ENCODE measurements around the gene TRPV2. TPM values are rescaled to one million over a fixed set of nuclear protein-coding genes. Genes with fewer than 3 reads are reported as not detected.

TRPV2 gene
- total and polyA plus RNA-seq, 2 experiments from 2014 or later: 1.7 to 3.2 TPM

DNA sequence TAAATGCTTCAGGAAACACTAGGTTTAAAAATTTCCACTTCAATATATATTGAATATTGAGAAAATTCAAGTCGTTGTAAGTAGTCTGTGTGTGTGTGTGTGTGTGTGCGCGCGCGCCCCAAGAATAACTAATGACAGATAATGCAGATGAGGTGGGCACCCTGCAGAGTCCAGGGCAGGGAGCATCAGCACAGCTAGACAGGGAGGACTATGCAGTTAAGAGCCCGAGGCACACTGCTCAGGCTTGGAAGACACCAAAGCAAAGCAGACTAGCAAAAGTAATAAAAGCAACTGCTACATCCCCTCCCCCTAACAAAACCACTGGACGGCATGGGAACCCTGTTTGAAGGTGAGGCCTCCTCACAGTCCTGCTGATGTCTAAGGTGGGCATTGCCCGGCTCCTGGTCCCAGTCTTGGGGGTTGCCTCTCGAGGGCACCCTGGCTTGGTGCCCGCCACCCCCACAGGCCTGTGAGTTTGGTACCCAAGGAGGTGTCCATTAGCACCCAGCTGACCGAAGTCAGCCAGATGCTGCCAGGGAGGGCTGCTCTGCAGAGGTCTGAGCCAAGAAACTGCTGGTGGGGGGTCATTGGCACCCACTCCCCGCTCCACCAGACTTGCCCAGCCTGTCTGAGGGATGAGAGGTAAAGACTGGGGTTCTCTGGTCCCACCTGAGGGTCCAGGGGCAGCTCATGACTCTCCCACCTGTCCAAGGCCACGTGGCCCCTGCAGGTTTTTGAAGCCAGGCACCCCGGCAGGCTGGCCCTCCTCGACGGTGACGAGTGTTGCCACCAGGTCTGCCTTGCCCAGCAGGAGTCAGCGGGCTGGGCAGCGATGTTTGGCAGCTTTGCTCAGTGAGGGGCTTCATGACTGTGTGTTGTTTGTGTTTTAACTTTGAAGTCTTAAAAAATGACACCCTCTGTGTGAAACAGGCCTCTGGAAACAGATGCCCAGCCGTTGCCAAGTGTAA is 58.0 kb downstream of the TRPV2 start:
- H3K4me3 ChIP-seq: no peak overlapping the region
- no peak overlapping the region for H3K27ac ChIP-seq (ENCODE audit: low read depth)
- H3K27ac Mint-ChIP-seq: no peak overlapping the region
- no peaks in the 10 kb centered on the region for H3K27me3 ChIP-seq (ENCODE audit: insufficient read depth)
- DNase-seq (ENCODE audit: low spot score) (no peak), ATAC-seq (no peak)
- H3K36me3 Mint-ChIP-seq (ENCODE audit: low read depth): no peaks in the 10 kb centered on the region; the same call in 2 of the 3 replicates
- H3K9me3 Mint-ChIP-seq: no peaks in the 10 kb centered on the region
- no peak for TF ChIP-seq STAT1 (IDR thresholded peaks at IDR 0.05; ENCODE audit: unreplicated experiment)
- no peak for TF ChIP-seq ZNF331 (CRISPR knock-in tag; IDR thresholded peaks at IDR 0.05; ENCODE audit: low read depth)
- TF ChIP-seq ZNF114 (CRISPR knock-in tag; IDR thresholded peaks at IDR 0.05): no peak
- TF ChIP-seq CREB1 (CRISPR knock-in tag; IDR thresholded peaks at IDR 0.05; ENCODE audit: low read depth): no peak
- TF ChIP-seq, protein P1, sequence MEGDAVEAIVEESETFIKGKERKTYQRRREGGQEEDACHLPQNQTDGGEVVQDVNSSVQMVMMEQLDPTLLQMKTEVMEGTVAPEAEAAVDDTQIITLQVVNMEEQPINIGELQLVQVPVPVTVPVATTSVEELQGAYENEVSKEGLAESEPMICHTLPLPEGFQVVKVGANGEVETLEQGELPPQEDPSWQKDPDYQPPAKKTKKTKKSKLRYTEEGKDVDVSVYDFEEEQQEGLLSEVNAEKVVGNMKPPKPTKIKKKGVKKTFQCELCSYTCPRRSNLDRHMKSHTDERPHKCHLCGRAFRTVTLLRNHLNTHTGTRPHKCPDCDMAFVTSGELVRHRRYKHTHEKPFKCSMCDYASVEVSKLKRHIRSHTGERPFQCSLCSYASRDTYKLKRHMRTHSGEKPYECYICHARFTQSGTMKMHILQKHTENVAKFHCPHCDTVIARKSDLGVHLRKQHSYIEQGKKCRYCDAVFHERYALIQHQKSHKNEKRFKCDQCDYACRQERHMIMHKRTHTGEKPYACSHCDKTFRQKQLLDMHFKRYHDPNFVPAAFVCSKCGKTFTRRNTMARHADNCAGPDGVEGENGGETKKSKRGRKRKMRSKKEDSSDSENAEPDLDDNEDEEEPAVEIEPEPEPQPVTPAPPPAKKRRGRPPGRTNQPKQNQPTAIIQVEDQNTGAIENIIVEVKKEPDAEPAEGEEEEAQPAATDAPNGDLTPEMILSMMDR (conservative IDR thresholded peaks at IDR 0.05; ENCODE audit: low read depth in 2 of 2): no peak
- no peak for TF ChIP-seq EZH2phosphoT487 (IDR thresholded peaks at IDR 0.05; ENCODE audit: unreplicated experiment)
- TF ChIP-seq, protein P2, sequence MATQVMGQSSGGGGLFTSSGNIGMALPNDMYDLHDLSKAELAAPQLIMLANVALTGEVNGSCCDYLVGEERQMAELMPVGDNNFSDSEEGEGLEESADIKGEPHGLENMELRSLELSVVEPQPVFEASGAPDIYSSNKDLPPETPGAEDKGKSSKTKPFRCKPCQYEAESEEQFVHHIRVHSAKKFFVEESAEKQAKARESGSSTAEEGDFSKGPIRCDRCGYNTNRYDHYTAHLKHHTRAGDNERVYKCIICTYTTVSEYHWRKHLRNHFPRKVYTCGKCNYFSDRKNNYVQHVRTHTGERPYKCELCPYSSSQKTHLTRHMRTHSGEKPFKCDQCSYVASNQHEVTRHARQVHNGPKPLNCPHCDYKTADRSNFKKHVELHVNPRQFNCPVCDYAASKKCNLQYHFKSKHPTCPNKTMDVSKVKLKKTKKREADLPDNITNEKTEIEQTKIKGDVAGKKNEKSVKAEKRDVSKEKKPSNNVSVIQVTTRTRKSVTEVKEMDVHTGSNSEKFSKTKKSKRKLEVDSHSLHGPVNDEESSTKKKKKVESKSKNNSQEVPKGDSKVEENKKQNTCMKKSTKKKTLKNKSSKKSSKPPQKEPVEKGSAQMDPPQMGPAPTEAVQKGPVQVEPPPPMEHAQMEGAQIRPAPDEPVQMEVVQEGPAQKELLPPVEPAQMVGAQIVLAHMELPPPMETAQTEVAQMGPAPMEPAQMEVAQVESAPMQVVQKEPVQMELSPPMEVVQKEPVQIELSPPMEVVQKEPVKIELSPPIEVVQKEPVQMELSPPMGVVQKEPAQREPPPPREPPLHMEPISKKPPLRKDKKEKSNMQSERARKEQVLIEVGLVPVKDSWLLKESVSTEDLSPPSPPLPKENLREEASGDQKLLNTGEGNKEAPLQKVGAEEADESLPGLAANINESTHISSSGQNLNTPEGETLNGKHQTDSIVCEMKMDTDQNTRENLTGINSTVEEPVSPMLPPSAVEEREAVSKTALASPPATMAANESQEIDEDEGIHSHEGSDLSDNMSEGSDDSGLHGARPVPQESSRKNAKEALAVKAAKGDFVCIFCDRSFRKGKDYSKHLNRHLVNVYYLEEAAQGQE (IDR thresholded peaks at IDR 0.05; ENCODE audit: unreplicated experiment): no peak
- TF ChIP-seq POLR2AphosphoS5 (IDR thresholded peaks at IDR 0.05; ENCODE audit: low read depth): no peak
- no peak for TF ChIP-seq NANOG (IDR thresholded peaks at IDR 0.05; ENCODE audit: borderline replicate concordance)
- TF ChIP-seq EZH2 (IDR thresholded peaks at IDR 0.05; ENCODE audit: low read depth, unreplicated experiment): no peak
- TF ChIP-seq, protein P3, sequence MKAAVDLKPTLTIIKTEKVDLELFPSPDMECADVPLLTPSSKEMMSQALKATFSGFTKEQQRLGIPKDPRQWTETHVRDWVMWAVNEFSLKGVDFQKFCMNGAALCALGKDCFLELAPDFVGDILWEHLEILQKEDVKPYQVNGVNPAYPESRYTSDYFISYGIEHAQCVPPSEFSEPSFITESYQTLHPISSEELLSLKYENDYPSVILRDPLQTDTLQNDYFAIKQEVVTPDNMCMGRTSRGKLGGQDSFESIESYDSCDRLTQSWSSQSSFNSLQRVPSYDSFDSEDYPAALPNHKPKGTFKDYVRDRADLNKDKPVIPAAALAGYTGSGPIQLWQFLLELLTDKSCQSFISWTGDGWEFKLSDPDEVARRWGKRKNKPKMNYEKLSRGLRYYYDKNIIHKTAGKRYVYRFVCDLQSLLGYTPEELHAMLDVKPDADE (IDR thresholded peaks at IDR 0.05): no peak
- TF ChIP-seq JUNB (IDR thresholded peaks at IDR 0.05; ENCODE audit: unreplicated experiment): no peak
- TF ChIP-seq, protein P4, sequence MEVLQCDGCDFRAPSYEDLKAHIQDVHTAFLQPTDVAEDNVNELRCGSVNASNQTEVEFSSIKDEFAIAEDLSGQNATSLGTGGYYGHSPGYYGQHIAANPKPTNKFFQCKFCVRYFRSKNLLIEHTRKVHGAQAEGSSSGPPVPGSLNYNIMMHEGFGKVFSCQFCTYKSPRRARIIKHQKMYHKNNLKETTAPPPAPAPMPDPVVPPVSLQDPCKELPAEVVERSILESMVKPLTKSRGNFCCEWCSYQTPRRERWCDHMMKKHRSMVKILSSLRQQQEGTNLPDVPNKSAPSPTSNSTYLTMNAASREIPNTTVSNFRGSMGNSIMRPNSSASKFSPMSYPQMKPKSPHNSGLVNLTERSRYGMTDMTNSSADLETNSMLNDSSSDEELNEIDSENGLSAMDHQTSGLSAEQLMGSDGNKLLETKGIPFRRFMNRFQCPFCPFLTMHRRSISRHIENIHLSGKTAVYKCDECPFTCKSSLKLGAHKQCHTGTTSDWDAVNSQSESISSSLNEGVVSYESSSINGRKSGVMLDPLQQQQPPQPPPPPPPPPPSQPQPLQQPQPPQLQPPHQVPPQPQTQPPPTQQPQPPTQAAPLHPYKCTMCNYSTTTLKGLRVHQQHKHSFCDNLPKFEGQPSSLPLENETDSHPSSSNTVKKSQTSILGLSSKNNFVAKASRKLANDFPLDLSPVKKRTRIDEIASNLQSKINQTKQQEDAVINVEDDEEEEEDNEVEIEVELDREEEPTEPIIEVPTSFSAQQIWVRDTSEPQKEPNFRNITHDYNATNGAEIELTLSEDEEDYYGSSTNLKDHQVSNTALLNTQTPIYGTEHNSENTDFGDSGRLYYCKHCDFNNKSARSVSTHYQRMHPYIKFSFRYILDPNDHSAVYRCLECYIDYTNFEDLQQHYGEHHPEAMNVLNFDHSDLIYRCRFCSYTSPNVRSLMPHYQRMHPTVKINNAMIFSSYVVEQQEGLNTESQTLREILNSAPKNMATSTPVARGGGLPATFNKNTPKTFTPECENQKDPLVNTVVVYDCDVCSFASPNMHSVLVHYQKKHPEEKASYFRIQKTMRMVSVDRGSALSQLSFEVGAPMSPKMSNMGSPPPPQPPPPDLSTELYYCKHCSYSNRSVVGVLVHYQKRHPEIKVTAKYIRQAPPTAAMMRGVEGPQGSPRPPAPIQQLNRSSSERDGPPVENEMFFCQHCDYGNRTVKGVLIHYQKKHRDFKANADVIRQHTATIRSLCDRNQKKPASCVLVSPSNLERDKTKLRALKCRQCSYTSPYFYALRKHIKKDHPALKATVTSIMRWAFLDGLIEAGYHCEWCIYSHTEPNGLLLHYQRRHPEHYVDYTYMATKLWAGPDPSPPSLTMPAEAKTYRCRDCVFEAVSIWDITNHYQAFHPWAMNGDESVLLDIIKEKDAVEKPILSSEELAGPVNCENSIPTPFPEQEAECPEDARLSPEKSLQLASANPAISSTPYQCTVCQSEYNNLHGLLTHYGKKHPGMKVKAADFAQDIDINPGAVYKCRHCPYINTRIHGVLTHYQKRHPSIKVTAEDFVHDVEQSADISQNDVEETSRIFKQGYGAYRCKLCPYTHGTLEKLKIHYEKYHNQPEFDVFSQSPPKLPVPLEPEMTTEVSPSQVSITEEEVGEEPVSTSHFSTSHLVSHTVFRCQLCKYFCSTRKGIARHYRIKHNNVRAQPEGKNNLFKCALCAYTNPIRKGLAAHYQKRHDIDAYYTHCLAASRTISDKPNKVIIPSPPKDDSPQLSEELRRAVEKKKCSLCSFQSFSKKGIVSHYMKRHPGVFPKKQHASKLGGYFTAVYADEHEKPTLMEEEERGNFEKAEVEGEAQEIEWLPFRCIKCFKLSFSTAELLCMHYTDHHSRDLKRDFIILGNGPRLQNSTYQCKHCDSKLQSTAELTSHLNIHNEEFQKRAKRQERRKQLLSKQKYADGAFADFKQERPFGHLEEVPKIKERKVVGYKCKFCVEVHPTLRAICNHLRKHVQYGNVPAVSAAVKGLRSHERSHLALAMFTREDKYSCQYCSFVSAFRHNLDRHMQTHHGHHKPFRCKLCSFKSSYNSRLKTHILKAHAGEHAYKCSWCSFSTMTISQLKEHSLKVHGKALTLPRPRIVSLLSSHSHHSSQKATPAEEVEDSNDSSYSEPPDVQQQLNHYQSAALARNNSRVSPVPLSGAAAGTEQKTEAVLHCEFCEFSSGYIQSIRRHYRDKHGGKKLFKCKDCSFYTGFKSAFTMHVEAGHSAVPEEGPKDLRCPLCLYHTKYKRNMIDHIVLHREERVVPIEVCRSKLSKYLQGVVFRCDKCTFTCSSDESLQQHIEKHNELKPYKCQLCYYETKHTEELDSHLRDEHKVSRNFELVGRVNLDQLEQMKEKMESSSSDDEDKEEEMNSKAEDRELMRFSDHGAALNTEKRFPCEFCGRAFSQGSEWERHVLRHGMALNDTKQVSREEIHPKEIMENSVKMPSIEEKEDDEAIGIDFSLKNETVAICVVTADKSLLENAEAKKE (CRISPR knock-in tag; IDR thresholded peaks at IDR 0.05): no peak
- no peak overlapping the region for H3K4me3 Mint-ChIP-seq
- peaks cover 17% of the 10 kb centered on the region for H3K4me1 ChIP-seq (ENCODE audit: insufficient read depth)
- H3F3A ChIP-seq (replicated peaks; ENCODE audit: low read depth): no peaks in the 10 kb centered on the region
- H3K79me2 ChIP-seq (replicated peaks; ENCODE audit: insufficient read depth): peaks cover 8% of the 10 kb centered on the region
- H3K36me3 ChIP-seq (ENCODE audit: insufficient read depth): no peaks in the 10 kb centered on the region
- peaks cover 11% of the 10 kb centered on the region for H3K27me3 Mint-ChIP-seq (ENCODE audit: insufficient read depth, low read depth, poor library complexity)
- peaks cover 5% of the 10 kb centered on the region for H4K20me1 ChIP-seq (replicated peaks; ENCODE audit: insufficient read depth)
- H3K4me1 Mint-ChIP-seq: peaks cover 49% of the 10 kb centered on the region
- H2AFZ ChIP-seq: no peak overlapping the region
- no peak overlapping the region for H3K4me2 ChIP-seq
- no peaks in the 10 kb centered on the region for H3K9me2 ChIP-seq (ENCODE audit: insufficient read depth)

Measured in GM23338 (cell line).